GM10266 (cell line): ENCODE data around the gene PTGFRN.

Experiments used
- DNase-seq: peaks from one replicate; pipeline ENCODE4 v3.0.0; 2012; ENCODE audit errors: extremely low spot score
- TF ChIP-seq, protein P1 (sequence below): IDR thresholded peaks from 2 replicates; pipeline ENCODE4 v1.5.1; 2012; ENCODE audit warnings: mild to moderate bottlenecking, low read depth; ENCODE audit not compliant: control insufficient read depth, insufficient read depth; ENCODE audit errors: missing control alignments

PTGFRN gene

GRCh38 chr1:116927049-116927798 lies 17.5 kb downstream of the PTGFRN start:
- TF ChIP-seq, protein P1, sequence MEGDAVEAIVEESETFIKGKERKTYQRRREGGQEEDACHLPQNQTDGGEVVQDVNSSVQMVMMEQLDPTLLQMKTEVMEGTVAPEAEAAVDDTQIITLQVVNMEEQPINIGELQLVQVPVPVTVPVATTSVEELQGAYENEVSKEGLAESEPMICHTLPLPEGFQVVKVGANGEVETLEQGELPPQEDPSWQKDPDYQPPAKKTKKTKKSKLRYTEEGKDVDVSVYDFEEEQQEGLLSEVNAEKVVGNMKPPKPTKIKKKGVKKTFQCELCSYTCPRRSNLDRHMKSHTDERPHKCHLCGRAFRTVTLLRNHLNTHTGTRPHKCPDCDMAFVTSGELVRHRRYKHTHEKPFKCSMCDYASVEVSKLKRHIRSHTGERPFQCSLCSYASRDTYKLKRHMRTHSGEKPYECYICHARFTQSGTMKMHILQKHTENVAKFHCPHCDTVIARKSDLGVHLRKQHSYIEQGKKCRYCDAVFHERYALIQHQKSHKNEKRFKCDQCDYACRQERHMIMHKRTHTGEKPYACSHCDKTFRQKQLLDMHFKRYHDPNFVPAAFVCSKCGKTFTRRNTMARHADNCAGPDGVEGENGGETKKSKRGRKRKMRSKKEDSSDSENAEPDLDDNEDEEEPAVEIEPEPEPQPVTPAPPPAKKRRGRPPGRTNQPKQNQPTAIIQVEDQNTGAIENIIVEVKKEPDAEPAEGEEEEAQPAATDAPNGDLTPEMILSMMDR = no peak
- no peak for DNase-seq

GRCh38 chr1:116929961-116930592 lies 20.4 kb downstream of the PTGFRN start:
- TF ChIP-seq, protein P1 = no peak
- DNase-seq = no peak

DNA sequence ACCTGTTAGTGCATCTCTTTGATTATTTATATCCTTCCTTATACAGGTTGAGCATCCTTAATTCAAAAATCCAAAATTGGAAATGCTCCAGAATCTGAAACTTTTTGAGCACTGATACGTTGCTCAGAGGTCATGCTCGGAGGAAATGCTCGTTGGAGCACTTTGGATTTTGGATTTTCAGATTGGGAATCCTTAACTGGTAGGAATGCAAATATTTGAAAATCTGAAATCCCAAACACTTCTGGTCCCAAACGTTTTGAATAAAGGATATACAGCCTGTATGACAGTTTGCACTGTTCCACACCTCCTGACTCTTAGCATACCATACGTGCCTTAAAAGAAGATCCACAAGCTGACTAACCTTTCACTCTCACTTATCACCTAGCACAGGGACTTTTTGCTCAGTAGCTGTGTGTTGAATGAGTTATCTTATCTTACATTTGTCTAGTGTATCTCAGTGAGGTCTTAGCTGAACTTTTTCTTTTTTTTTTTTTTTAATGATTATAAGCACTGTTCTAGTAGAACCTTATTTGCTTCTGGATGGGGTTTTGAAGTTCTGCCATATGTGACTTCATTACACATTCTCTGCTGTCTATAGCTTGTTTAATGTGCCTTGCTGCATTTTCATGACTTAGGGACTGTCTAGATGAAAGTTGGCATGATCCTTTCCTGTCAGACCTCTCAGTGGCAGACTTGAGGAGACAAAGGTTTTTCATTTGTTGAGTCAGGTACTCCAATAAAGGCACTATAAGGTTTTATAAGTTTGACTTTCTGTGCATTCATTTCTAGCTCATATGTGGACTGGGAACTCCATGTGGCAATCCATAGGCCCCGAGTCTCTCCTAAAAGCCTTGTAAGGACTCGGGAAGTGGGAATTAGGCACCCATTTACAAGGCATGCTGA lies 21.6 kb downstream of the PTGFRN start:
- TF ChIP-seq, protein P1 = no peak
- no peak for DNase-seq

GRCh38 chr1:116933606-116934515 lies 24.1 kb downstream of the PTGFRN start:
- TF ChIP-seq, protein P1 = no peak
- no peak for DNase-seq

DNA sequence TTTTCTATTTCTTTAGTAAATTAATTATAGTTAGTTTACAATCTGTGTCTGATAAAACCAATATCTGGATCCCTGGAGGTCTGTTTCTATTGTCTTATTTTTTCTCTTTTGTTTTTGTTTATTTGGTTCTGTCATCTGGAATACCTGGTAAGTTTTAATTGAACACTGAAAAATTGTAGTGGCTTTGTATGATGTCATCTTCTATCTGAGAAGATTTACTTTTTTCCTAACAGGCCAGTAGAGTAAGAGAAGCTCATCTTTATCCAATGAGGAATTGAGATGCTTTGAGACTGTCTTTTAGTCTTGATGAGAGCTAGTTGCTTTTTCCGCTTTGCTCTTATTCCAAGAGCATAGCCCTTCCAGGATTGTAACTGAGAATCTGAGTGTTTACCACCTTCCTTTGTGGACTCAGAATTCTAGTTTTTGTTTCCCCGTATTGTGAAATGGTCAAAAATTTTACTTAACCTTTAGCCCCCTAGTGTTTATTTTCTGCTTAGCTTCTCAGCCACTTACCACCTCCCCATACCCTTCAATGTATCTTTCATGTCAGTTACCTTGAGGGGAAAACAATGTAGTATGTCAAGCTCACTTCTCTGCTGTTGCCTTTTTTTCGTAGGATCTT lies 25.0 kb downstream of the PTGFRN start:
- DNase-seq = peak; percentile 43

More for the DNA sequence above, 25.0 kb downstream of the PTGFRN start:
- TF ChIP-seq, protein P1 = no peak
